AG04449 (cell line): ENCODE data around the gene AP5S1.

ENCODE experiments used
- CTCF ChIA-PET: fragments of 350-600 bp; formaldehyde crosslinking; extraction: SDS; loops from one replicate; lab custom pipeline; 2021; ENCODE audit warnings: antibody characterized with exemption; lab: Yijun Ruan, JAX
- POLR2A ChIA-PET: fragments of 400-600, 350-600 bp; formaldehyde crosslinking; extraction: SDS; loops from one replicate; lab custom pipeline; 2020; ENCODE audit warnings: antibody characterized with exemption, inconsistent platforms; lab: Yijun Ruan, JAX
- DNase-seq: peaks from one replicate; pipeline ENCODE4 v3.0.0-alpha.2; 2010; ENCODE audit warnings: low read depth, low spot score
- H3K4me3 ChIP-seq: 2 replicates; pipeline ENCODE4 v1.5.1; 2011; ENCODE audit warnings: low read depth, mild to moderate bottlenecking, control low read depth, low read length
- CTCF ChIP-seq: IDR thresholded peaks from one replicate; pipeline ENCODE4 v1.5.1; 2011; ENCODE audit warnings: mild to moderate bottlenecking, moderate library complexity, low read length, control low read depth, inconsistent platforms; ENCODE audit not compliant: insufficient read depth; ENCODE audit errors: missing control alignments

AP5S1 gene

GRCh38 chr20:3818155-3819151, 1.9 kb upstream of the AP5S1 start:
- ChIA-PET POLR2A (interaction anchor here (0.6 to 1.8 kb wide), 6 partner anchors 10 to 138 kb away, joined by 3 to 12 read pairs (median 4); partner anchors contain the start of genes CDC25B and CENPB), CTCF (interaction anchor here (0.7 to 8.8 kb wide), 32 partner anchors 8 to 274 kb away, joined by 3 to 255 read pairs (median 6); partner anchors contain the start of genes ADISSP, CDC25B, CENPB and SPEF1)
- H3K4me3 ChIP-seq: no peak overlapping the region
- no peak for DNase-seq
- peak; percentile 86 for TF ChIP-seq CTCF

- TF ChIP-seq CTCF: no peak
- POLR2A ChIA-PET: interaction anchor here (0.7 to 1.8 kb wide), 8 partner anchors 8 to 79 kb away, joined by 3 to 12 read pairs (median 8); partner anchors contain the start of genes CDC25B, CENPB and SPEF1
- CTCF ChIA-PET: interaction anchor here (1.0 to 8.8 kb wide), 32 partner anchors 10 to 273 kb away, joined by 3 to 255 read pairs (median 8); partner anchors contain the start of genes ADISSP, CDC25B, CENPB and SPEF1
Measured at GRCh38 chr20:3819411-3820047, 818 bp upstream of the AP5S1 start.

GRCh38 chr20:3820901-3821727, 767 bp downstream of the AP5S1 start:
- no peak for TF ChIP-seq CTCF
- ChIA-PET POLR2A (interaction anchor here (0.8 to 1.8 kb wide), 6 partner anchors 9 to 249 kb away, joined by 3 to 12 read pairs (median 4); partner anchors contain the start of genes CENPB and SPEF1), CTCF (interaction anchor here (0.7 to 8.8 kb wide), 29 partner anchors 8 to 263 kb away, joined by 3 to 255 read pairs (median 7); partner anchors contain the start of genes ADISSP, CDC25B, CENPB and SPEF1)
- H3K4me3 ChIP-seq: peak overlapping the region; percentile 95
- no peak for DNase-seq

More at GRCh38 chr20:3819411-3820047, 818 bp upstream of the AP5S1 start:
- no peak for DNase-seq
- H3K4me3 ChIP-seq: peak overlapping the region; percentile 95

- CTCF ChIA-PET: interaction anchor here (0.6 to 8.8 kb wide), 9 partner anchors 11 to 263 kb away, joined by 3 to 255 read pairs (median 11); partner anchors contain the start of genes CENPB and SPEF1
- no peak for TF ChIP-seq CTCF
Measured at GRCh38 chr20:3821996-3822395, 1.6 kb downstream of the AP5S1 start.

GRCh38 chr20:3823881-3824280, 3.5 kb downstream of the AP5S1 start:
- no peak for DNase-seq
- no peak for TF ChIP-seq CTCF
- ChIA-PET POLR2A (no interaction called here), CTCF (interaction anchor here (0.9 to 8.8 kb wide), 2 partner anchors 37 to 82 kb away, joined by 3 to 255 read pairs; partner anchors contain the start of genes CENPB and SPEF1)
- no peak overlapping the region for H3K4me3 ChIP-seq

More at GRCh38 chr20:3821996-3822395, 1.6 kb downstream of the AP5S1 start:
- POLR2A ChIA-PET: no interaction called here
- no peak for DNase-seq
- no peak overlapping the region for H3K4me3 ChIP-seq
